HL-60 (cell line): ENCODE measurements around the gene IMPG2.

ENCODE experiments used
- DNase-seq, 2 experiments: peaks; one replicate each; pipeline ENCODE4 v3.0.0-alpha.2; 2010 to 2020; ENCODE audit warnings: low read depth in 1 of 2, low spot score in 1 of 2
- H3K27ac ChIP-seq: fragments of 250-450 bp; sonication (Bioruptor Pico); replicated peaks from 2 replicates; pipeline ENCODE4 v1.5.1; 2020; ENCODE audit warnings: mild to moderate bottlenecking, moderate library complexity
- H3K27me3 ChIP-seq: fragments of 250-450 bp; sonication (Bioruptor Pico); 2 replicates; pipeline ENCODE4 v1.5.1; 2021; ENCODE audit warnings: mild to moderate bottlenecking, moderate library complexity; ENCODE audit not compliant: insufficient read depth, poor library complexity, severe bottlenecking
- H3K4me3 ChIP-seq: replicated peaks from 2 replicates; pipeline ENCODE4 v1.5.1; 2011; ENCODE audit warnings: mild to moderate bottlenecking, control low read depth, low read length; ENCODE audit not compliant: insufficient read depth
- GABPA ChIP-seq: IDR thresholded peaks from 2 replicates; pipeline ENCODE4 v1.6.1; 2012; ENCODE audit warnings: low read depth
- POLR2AphosphoS5 ChIP-seq: IDR thresholded peaks from 2 replicates; pipeline ENCODE4 v1.6.1; 2012; ENCODE audit warnings: low read depth
- SPI1 ChIP-seq: IDR thresholded peaks from 2 replicates; pipeline ENCODE4 v1.6.1; 2012; ENCODE audit warnings: low read depth, mild to moderate bottlenecking, borderline replicate concordance
- long read RNA-seq: library from polyadenylated mRNA; unstranded; transcript quantifications from one replicate; pipeline ENCODE4 v2.0.0, GENCODE V29; 2020
- TF ChIP-seq, protein P1 (sequence below): IDR thresholded peaks from one replicate; pipeline ENCODE4 v1.5.1; 2011; ENCODE audit warnings: low read length, control low read depth, inconsistent platforms; ENCODE audit not compliant: insufficient read depth
- TF ChIP-seq, protein P2 (sequence below): IDR thresholded peaks from 2 replicates; pipeline ENCODE4 v1.6.1; 2012; ENCODE audit warnings: low read depth; ENCODE audit not compliant: insufficient replicate concordance

IMPG2 gene
- long read RNA-seq, partial matches to known transcripts: 0 of 1 reads
- long read RNA-seq, other reads (novel, unspliced or antisense): 1 of 1 reads

DNA sequence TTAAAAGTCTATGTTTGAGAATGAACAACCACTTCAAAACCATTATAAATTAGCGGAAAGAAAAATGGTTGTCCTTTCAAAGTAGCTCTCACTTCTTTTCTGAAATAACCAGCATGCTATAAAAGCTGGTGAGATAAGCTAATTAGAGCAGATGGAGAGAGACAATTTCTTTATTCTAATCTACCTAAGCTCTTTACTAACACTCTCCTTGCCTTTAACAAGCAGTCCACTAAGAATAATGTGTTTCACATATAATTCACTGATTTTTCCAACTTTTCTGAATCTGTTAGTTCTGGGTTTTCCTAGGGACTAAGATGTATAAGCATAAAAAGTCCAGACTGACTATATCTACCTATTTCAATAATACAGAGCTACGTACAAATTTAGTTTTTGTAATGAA, at the start of gene IMPG2:
Gene IMPG2, minus strand, starts transcription at position 101 of the 400 bp plus-strand sequence. CDS start 203 bp downstream, outside the sequence.
- TF ChIP-seq, protein P1, sequence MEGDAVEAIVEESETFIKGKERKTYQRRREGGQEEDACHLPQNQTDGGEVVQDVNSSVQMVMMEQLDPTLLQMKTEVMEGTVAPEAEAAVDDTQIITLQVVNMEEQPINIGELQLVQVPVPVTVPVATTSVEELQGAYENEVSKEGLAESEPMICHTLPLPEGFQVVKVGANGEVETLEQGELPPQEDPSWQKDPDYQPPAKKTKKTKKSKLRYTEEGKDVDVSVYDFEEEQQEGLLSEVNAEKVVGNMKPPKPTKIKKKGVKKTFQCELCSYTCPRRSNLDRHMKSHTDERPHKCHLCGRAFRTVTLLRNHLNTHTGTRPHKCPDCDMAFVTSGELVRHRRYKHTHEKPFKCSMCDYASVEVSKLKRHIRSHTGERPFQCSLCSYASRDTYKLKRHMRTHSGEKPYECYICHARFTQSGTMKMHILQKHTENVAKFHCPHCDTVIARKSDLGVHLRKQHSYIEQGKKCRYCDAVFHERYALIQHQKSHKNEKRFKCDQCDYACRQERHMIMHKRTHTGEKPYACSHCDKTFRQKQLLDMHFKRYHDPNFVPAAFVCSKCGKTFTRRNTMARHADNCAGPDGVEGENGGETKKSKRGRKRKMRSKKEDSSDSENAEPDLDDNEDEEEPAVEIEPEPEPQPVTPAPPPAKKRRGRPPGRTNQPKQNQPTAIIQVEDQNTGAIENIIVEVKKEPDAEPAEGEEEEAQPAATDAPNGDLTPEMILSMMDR: no peak
- TF ChIP-seq POLR2AphosphoS5 (no peak), SPI1 (no peak), GABPA (no peak)
- TF ChIP-seq, protein P2, sequence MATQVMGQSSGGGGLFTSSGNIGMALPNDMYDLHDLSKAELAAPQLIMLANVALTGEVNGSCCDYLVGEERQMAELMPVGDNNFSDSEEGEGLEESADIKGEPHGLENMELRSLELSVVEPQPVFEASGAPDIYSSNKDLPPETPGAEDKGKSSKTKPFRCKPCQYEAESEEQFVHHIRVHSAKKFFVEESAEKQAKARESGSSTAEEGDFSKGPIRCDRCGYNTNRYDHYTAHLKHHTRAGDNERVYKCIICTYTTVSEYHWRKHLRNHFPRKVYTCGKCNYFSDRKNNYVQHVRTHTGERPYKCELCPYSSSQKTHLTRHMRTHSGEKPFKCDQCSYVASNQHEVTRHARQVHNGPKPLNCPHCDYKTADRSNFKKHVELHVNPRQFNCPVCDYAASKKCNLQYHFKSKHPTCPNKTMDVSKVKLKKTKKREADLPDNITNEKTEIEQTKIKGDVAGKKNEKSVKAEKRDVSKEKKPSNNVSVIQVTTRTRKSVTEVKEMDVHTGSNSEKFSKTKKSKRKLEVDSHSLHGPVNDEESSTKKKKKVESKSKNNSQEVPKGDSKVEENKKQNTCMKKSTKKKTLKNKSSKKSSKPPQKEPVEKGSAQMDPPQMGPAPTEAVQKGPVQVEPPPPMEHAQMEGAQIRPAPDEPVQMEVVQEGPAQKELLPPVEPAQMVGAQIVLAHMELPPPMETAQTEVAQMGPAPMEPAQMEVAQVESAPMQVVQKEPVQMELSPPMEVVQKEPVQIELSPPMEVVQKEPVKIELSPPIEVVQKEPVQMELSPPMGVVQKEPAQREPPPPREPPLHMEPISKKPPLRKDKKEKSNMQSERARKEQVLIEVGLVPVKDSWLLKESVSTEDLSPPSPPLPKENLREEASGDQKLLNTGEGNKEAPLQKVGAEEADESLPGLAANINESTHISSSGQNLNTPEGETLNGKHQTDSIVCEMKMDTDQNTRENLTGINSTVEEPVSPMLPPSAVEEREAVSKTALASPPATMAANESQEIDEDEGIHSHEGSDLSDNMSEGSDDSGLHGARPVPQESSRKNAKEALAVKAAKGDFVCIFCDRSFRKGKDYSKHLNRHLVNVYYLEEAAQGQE: no peak
- DNase-seq: no peak

DNA sequence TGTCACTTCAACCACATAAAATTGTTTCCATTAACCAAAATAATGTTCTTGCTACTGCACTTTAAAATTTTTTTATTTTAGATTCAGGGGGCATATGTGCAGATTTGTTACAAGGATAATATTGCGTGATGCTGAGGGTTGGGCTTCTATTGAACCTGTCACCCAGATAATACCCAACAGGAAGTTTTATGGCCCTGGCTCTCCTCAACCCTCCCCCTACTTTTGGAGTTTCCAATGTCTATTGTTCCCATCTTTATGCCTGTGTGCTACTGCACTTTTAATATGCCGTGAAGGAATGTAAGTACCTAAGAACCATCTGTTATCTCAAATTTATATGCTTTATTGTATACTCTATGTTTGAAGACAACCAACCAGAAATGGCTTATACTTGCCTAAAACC, 42.0 kb upstream of the IMPG2 start:
- H3K4me3 ChIP-seq: no peak overlapping the region
- DNase-seq: no peak

More for the DNA sequence above, at the start of gene IMPG2:
- no peak within 1 kb of the TSS for H3K27ac ChIP-seq
- H3K27me3 ChIP-seq: no peaks in the 10 kb centered on the region
- no peak within 1 kb of the TSS for H3K4me3 ChIP-seq

DNA sequence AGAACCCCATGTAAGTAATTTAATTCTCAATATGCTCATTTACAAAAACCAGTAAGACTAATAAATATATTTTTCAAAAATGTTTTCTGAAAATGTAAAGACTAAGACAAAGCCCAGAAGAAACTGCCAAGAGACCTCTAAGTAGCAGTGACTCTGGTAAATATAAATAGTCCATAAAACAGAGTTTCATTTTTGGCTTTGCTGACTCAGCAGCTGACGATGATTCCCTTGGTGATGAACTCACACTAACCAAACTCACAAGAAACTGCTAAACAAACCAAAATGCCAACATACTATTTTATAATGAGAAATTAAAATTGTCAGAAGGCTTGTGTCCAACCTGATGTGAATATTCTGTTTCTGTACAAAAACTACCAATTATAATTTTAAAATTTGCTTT, 31.5 kb upstream of the IMPG2 start:
- no peak for DNase-seq
- H3K4me3 ChIP-seq: no peak overlapping the region
- no peaks in the 10 kb centered on the region for H3K27me3 ChIP-seq
- TF ChIP-seq, protein P2: no peak
- TF ChIP-seq SPI1: no peak
- TF ChIP-seq GABPA: no peak
- TF ChIP-seq POLR2AphosphoS5: no peak
- TF ChIP-seq, protein P1: no peak
- H3K27ac ChIP-seq: no peak overlapping the region

More for the DNA sequence above, 42.0 kb upstream of the IMPG2 start:
- no peaks in the 10 kb centered on the region for H3K27me3 ChIP-seq
- no peak for TF ChIP-seq GABPA
- no peak for TF ChIP-seq SPI1
- TF ChIP-seq, protein P1: no peak
- TF ChIP-seq, protein P2: no peak
- TF ChIP-seq POLR2AphosphoS5: no peak
- no peak overlapping the region for H3K27ac ChIP-seq
